Measurements from ENCODE around the gene SLC10A7. TPM values are rescaled to one million over a fixed set of nuclear protein-coding genes. Genes with fewer than 3 reads are reported as not detected.

SLC10A7 gene
- total RNA-seq, 1 experiment from 2014 or later, result 3.9 TPM

DNA sequence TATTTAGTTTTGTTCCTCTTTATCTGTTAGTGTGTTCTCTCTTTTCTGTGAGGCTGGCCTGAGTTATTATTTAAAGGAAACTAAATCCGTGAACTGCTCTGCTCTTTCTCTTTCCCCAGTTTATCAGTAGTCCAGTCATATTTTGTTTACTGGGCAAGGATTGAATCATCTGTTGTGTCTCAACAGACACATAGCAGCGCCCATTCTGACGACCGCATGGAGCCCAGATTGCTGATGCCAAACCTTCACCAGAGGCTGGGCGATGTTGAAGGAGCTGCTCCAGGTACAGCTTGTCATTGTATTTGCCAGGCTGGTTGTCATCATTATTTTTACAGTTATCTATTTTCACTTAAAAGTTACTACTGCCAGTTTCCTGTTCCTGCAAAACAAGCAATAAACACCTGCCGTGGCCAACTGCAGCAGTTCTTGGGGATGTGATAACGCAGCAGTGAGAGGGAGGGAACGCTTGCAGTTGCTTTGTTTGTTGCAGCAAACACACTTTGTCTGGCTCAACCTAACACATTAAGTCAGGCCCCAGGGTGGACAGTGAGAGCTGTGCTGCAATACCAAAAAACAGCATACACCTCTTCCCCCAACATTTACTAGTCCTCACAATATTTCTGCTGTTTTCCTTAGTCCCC lies 297.3 kb downstream of the SLC10A7 start:
- Histone ChIP-seq H3K27ac (ENCODE audit: insufficient read length, low read depth, low read length) (no peak overlapping the region), H2AFZ (ENCODE audit: low read length) (no peak overlapping the region)
- no CpG with 5 or more reads among the region's 8 CpGs for WGBS (ENCODE audit: extremely low coverage, insufficient read length, low lambda C conversion rate)

More for the DNA sequence above, 297.3 kb downstream of the SLC10A7 start:
- no peak overlapping the region for H3K23ac ChIP-seq (ENCODE audit: insufficient read length, low read depth, low read length)
- H3K4ac ChIP-seq (ENCODE audit: low read depth, low read length), result no peak overlapping the region
- no peak overlapping the region for H3K56ac ChIP-seq (ENCODE audit: insufficient read length, low read depth, low read length)
- no peak overlapping the region for H3K9ac ChIP-seq (ENCODE audit: extremely low read depth, insufficient read length, low read length)
- H3K14ac ChIP-seq (ENCODE audit: insufficient read depth, low read length), result no peak overlapping the region
- Mint-ChIP-seq H3K4me3 (no peak overlapping the region), H3K4me1 (no peaks in the 10 kb centered on the region), H3K27me3 (ENCODE audit: low read depth) (no peaks in the 10 kb centered on the region; the same call in 1 of the 2 replicates), H3K27ac (no peak overlapping the region), H3K9me3 (no peaks in the 10 kb centered on the region), H3K36me3 (ENCODE audit: insufficient read depth in 1 of 3, low read depth in 3 of 3) (no peaks in the 10 kb centered on the region)
- H3T11ph ChIP-seq (ENCODE audit: low read length), result no peak overlapping the region
- H4K20me1 ChIP-seq (ENCODE audit: control insufficient read depth, insufficient read depth, insufficient read length), result no peaks in the 10 kb centered on the region
- no peak overlapping the region for H2BK120ac ChIP-seq (ENCODE audit: low read depth, low read length, poor library complexity, severe bottlenecking)
- DNase-seq, result no peak
- no peaks in the 10 kb centered on the region for H3K79me1 ChIP-seq (ENCODE audit: insufficient read depth, low read depth, low read length, poor library complexity, severe bottlenecking)
- H2BK20ac ChIP-seq (ENCODE audit: low read depth, low read length, poor library complexity, severe bottlenecking), result no peak overlapping the region
- no peaks in the 10 kb centered on the region for H3K9me3 ChIP-seq (ENCODE audit: control insufficient read depth, low read depth, low read length)
- H3K4me1 ChIP-seq (ENCODE audit: insufficient read depth, low read length), result no peaks in the 10 kb centered on the region
- no peaks in the 10 kb centered on the region for H3K23me2 ChIP-seq (ENCODE audit: insufficient read length, low read depth, low read length, poor library complexity, severe bottlenecking)
- no peak overlapping the region for H2BK5ac ChIP-seq (ENCODE audit: insufficient read length, low read length)
- H3K27me3 ChIP-seq (ENCODE audit: insufficient read depth, low read length), result no peaks in the 10 kb centered on the region
- H2BK15ac ChIP-seq (ENCODE audit: low read depth, low read length), result no peak overlapping the region
- no peak overlapping the region for H4K91ac ChIP-seq (ENCODE audit: insufficient read length, low read depth, low read length)
- TF ChIP-seq, protein P1, sequence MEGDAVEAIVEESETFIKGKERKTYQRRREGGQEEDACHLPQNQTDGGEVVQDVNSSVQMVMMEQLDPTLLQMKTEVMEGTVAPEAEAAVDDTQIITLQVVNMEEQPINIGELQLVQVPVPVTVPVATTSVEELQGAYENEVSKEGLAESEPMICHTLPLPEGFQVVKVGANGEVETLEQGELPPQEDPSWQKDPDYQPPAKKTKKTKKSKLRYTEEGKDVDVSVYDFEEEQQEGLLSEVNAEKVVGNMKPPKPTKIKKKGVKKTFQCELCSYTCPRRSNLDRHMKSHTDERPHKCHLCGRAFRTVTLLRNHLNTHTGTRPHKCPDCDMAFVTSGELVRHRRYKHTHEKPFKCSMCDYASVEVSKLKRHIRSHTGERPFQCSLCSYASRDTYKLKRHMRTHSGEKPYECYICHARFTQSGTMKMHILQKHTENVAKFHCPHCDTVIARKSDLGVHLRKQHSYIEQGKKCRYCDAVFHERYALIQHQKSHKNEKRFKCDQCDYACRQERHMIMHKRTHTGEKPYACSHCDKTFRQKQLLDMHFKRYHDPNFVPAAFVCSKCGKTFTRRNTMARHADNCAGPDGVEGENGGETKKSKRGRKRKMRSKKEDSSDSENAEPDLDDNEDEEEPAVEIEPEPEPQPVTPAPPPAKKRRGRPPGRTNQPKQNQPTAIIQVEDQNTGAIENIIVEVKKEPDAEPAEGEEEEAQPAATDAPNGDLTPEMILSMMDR (conservative IDR thresholded peaks at IDR 0.05), result no peak
- H3K79me2 ChIP-seq (ENCODE audit: insufficient read depth, low read length), result no peaks in the 10 kb centered on the region
- H4K8ac ChIP-seq (replicated peaks; ENCODE audit: insufficient read length, low read depth, low read length), result no peak overlapping the region
- no peak overlapping the region for H3K18ac ChIP-seq (ENCODE audit: insufficient read length, low read depth, low read length)
- H3K4me2 ChIP-seq (ENCODE audit: insufficient read depth, insufficient read length, low read length), result no peak overlapping the region
- H2BK12ac ChIP-seq (ENCODE audit: insufficient read length, low read depth, low read length), result no peak overlapping the region
- H2AK5ac ChIP-seq (ENCODE audit: insufficient read length, low read length), result no peak overlapping the region
- no peak overlapping the region for H4K5ac ChIP-seq (ENCODE audit: insufficient read length, low read depth, low read length)
